ENCODE measurements around the gene TAS2R10.
"Not testable (repeated sequence)": the region's sequence is repeated elsewhere in the genome, so short reads cannot be mapped to it uniquely, and the experiment has no call there.

TAS2R10 gene, protein sequence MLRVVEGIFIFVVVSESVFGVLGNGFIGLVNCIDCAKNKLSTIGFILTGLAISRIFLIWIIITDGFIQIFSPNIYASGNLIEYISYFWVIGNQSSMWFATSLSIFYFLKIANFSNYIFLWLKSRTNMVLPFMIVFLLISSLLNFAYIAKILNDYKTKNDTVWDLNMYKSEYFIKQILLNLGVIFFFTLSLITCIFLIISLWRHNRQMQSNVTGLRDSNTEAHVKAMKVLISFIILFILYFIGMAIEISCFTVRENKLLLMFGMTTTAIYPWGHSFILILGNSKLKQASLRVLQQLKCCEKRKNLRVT

DNA sequence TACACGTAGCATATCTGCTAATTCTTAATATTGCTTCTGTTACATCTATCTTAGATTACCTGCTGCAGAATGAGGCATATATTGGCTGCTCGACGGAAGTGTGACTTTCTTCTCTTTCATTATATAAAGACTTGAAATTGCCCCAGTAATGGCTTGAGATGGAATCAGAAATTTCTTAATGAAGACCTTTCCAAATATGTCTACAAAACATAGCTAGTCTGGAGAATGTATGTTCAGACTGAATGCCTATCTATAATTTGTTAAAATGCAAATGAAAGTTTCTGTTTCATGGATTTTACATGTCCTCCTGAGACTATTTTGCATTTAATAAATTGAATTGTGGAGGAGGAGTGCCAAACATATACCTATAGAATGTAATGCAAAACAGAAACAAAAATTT is at the start of gene TAS2R10:
TSS of gene TAS2R10 (minus strand) at position 101 of the 400 bp plus-strand sequence. CDS start at position 12, 89 bp downstream.
- DNase-seq: no peak

DNA sequence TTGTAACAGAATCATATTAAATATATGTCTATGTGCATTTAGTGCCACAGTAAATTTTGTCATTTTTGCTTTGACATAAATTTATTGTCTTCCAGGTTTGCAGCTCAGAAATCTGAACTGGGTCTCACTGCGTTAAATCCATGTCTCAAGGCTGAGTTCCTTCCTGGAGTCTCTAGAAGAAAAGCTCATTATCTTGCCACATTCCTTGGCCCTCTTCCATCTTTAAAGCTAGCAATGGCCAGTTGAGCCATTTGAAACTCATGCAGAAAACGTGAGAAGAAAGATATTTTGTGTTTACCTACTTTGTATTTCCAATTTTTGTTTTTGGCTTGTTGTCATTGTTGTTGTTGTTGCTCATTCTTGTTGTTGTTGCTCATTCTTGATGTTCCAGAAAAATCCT is 47.2 kb upstream of the TAS2R10 start:
- no peak for DNase-seq

DNA sequence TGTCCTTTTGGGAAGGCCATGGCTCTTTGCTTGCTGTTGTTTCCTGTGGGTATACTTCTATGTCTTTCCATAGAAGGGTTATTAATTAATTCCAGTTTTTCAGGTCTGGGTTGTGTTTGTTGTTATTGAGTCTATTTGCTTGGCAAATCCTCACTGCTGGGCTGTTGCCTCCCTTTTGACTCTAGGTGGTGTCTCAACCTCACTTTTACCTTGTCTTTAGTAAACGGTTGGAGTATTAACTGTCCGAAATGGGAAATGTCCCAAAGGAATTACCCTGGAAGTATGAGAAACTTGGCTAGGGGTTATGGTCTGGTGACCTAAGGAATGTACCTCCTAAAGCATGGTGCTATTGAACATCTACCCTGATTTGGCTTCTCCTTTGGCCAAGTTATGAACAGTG is 41.2 kb upstream of the TAS2R10 start:
- DNase-seq: no peak

DNA sequence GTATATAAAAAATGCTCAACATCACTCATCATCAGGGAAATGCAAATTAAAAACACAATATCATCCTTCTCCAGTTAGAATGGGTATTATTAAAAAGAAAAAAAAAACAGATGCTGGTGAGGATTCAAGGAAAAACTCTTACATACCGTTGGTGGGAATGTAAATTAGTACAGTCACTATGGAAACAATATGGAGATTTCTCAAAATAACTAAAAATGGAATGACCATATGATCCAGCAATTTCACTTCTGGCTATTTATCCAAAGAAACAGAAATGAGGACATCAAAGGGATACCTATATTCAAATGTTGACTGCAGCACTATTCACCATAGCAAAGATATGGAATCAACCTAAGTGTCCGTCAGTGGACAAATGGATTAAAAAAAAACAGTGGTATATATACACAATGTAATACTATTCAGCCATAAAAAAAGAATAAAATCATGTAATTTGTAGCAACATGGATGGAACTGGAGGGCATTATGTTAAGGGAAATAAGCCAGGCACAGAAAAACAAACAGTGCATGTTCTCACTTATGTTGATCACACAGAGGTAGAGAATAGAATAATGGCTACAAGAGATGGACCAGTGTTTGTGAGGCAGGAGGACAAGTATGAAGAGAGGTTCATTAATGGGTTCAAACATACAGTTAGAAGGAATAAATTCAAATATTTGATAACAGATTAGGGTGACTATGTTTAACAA is 37.5 kb upstream of the TAS2R10 start:
- DNase-seq: no peak

DNA sequence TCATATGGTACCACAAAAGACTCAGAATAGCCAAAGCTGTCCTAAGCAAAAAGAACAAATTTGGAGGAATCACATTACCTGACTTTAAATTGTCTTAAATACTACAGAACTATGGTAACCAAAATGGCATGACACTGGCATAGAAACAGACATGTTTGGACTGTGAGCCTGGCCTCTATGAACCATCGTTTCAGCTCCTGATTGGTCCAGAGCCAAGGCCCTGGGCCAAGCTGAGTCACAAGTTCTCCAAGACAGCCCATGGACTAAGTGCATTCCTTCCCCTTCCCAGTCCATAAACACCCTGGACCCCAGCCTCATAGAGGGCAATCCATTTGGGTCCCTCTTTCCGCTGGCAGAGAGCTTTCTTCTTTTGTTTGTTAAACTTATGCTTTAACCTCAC is 35.2 kb upstream of the TAS2R10 start:
- no peak for DNase-seq

DNA sequence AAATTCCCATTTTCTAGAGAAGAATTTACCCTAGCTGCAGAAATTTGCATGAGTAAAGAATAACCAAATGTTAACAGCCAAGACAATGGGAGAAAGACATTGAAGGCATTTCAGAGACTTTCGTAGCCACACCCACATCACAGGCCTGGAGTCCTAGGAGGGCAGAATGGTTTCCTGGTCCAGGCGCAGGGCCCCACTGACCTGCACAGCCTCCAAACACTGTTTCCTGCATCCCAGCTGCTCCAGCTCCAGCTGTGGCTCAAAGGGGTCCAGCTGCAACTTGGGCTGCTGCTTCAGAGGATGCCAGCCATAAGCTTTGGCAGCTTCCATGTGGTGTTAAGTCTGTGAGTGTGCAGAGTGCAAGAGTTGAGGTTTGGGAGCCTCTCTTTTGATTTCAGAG is 29.6 kb upstream of the TAS2R10 start:
- DNase-seq: no peak

DNA sequence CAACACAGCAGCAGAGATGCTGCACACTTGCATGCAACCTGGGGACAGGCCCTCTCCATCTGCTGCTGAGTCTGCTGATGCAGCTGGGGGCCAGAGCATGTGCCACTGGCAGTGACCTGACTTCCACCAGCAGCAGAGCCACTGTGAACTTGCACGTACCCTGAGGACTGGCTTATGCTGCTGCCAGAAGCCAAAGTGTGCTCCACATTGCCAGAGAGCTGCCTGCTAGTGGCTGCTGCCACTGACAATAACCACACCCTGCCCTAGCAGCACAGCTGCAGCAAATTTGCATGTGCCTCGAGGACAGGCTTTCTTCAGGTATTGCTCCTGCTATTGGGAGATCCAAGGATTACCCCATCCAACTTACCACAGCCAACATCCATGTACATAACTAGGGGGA is 27.6 kb upstream of the TAS2R10 start:
- DNase-seq: no peak

DNA sequence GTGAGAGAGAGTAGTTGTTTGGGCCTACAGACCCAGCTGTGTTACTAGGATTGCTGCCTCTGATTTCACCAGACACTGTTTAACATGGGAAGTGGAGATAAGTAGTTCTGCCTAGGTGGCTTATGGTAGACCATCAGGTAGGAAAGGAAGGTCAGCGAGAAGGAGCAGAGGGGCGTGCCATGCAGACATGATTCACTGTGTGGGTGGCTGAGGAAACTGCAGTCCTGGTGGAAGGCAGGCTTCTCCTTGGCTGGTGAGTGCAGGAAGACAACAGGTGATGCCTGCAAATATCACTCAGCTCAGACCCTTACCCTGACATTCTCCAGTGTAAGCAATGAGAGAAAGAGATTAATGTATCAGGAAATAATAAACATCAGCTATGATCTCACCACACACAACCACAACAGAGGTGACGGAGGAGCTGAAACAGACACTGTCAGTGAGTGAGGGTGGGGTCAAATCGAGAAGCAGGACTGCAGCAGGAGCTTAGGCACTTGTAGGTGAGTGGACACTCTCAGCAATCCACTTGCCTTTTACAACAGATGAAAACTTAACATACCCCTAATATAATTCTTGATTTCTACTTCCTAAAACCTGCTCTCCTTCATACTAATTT is 25.2 kb upstream of the TAS2R10 start:
- DNase-seq: no peak

DNA sequence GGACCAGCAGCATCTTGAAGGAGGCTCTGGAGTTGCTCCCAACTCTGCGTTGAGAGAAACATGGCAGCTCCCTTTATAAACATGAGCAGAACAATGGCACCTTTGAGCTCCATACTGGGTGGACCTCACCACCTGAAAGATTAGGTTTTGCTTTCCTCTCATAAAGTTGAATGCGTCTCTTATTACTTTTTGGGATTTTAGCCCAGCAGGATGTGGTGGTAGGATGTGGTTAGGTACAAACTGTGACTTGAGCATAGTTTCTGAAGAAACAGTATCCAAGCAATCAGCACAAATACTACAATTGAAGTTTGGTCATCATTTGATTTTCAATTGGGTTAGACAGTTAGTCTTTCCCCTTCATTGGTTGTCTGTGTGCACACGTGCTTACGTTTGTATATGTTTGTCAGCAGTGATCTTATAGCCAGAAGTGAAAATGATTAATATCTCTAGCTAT is 23.3 kb upstream of the TAS2R10 start, which contains the start of gene PRR4:
TSS of gene PRR4 (minus strand) at position 51 of the 454 bp plus-strand sequence. CDS start at position 13, 38 bp downstream.
- no peak for DNase-seq

DNA sequence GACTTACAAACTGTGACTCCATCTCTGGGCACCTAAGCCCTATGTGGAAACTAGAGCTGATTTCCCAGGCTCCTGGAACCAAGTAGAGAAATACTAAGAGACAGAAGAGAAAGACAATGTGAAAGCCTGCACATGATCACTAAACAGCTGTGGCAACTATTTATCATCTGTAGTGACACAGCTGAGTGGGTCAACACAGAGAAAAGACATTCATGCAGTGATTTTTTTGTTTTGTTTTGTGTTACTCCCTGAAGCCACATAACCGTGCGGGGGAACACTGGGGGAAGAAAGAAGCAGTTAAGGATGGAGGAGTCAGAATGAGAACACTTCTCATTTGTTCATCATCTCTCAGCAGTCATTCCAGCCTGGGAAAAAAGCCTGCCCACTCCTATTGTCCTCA is 21.6 kb upstream of the TAS2R10 start:
- DNase-seq: no peak

DNA sequence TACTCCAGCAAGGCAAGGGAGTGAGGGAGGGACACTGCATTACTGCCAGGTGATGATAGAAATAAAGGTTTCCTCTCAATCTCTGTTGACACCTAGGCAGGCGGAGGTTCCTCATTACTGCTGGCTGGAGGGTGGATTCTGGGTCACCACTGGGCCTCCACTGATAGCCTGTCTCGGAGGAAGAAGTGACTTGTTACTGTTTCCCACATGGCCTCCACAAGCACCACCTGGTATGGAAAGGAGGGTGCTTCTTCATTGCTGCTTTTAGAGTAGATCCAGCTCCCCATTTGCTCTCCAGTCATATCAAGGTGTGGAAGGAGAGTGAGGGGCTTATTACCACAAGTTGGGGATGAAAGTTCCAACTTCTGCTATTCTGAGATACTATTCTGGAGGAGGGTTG is 16.7 kb upstream of the TAS2R10 start:
- DNase-seq: no peak

DNA sequence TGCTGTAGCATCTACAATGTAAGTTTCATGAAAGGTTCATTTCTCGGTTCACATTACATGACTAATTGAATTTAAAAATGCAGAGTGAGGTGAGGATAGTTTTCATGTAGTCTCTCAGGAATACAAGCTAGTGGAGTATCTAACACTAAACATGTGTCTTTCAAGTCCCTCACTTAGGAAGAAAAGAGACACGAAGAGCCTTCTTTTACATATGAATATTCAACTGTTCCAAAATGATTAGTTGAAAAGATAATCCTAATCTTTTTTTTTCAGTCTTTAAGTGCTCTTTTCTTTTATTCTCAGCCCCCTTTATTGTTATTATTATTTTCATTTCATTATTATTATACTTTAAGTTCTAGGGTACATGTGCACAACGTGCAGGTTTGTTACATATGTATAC is 12.3 kb upstream of the TAS2R10 start:
- no peak for DNase-seq

DNA sequence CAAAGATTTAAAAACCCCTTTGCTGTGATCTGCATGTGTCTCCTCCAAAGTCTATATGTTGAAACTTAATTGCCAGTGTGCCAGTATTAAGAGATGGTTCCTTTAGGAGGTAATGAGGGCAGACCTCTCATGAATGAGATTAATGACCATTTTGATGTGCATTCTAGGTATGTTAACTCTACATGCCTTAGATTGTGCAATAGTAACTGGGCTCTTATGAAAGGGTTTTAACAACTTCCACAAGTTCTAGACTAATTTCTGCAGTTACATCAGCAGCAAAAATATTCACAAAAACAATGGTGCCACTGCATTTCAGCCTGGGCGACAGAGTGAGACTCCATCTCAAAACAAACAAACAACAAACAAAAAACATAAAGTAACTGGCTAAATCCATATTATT is 3.8 kb upstream of the TAS2R10 start:
- DNase-seq: no peak

DNA sequence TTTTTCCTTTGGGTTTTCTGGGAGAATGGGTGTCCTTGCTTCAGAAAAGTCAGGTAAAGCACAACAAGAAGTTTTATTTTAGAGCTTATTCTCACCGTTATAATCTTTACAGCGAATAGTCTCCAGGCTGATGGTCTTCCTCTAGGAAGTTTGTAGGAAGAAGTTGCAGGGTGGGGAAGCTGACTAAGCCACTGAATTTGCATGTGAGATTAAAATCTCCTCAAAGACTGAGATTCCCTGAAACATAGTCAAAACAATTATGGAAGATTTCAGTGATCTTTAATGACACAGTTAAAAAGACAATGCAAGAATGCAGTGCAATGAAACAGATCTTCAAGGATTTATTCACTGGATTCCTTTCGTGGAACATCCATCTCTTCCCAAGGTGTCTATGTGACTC is 1.2 kb downstream of the TAS2R10 start:
- no peak for DNase-seq

DNA sequence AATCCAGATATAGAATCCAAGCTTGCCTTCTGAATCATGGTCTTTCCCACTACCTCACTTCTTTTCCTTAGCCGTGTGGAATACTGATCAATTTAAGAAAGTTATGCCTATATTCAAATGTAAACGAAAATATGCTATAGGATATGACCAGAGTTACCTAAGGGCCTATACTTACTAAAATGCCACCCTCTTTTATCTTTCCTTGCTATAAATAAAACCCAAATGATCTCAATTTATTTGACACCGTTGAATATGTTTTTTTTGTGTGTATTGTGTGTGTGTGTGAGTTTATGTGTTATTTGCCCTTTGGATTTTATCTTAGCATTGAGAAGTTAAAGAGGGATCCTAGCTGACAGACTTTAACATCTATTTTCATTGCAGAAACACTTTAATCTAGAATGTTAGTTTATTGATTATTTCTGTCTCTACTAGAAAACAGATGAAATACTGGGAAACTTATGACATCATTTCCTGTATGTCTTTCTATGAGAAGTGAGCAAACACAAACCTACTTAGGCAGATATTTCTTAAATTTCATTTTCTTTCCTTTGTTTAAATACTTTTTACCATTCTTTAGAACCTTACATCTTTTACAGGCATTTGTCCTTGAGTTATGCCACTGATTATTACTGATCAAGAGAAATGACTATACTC is 14.1 kb downstream of the TAS2R10 start:
- DNase-seq: no peak

DNA sequence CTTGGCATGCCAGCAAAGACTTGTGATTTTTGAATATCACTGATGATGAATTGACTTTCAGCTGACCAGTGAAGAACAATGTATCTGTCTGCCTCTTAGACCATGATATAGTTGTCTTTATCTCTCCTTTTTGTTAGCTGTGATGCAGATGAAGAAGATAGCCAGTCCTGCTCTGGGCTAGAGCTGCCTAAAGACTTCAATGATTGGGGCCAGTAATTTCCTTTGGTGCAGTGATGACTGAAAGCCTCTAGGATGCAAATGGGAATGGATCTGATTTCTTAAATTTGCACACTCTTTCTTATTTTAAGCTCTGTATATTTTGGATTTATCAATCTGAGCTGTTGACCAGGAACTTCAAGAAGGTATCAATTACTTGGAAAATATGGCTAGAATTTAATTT is 16.1 kb downstream of the TAS2R10 start, which contains the start of gene TAS2R9:
TSS of gene TAS2R9 (minus strand) at position 101 of the 400 bp plus-strand sequence. CDS start at position 8, 93 bp downstream.
- no peak for DNase-seq

DNA sequence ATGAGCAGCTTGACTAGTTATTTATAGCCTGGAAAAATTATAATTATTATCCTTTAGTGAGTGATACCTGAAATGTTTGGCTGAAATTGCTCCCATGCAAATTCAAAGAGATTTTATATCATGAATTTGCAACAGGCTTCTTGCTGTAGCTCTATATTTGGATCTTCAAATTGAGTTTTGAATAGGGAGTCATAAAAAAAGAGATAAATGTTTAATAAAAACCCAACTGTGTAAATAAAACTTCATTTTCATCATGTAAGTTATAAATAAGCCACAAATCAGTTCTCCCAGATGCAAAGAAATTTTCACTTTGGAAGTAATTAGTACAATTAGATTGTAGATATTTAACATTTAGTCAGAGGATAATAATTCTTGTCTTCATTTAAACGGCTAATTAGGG is 19.0 kb downstream of the TAS2R10 start, which contains the start of gene TAS2R8:
TSS of gene TAS2R8 (minus strand) at position 101 of the 400 bp plus-strand sequence. CDS start 306 bp downstream, outside the sequence.
- no peak for DNase-seq

DNA sequence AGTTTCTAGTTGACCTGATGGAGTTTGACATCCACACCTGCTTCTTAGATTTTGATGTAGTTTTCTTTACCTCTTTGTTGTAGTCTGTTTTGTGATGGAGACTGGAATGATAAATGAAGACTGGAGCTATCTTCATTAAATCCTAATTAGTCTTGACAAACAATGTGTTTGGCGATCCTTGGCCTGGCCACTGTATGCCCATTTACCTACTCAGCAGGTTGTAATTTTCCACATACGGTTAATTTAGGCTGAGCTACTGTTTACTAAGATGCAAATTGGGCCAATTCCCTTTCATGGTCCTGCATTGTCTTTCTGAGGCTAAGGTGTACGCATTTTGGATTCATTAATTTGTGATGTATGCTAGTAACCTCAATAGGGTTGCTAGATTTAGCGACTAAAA is 23.6 kb downstream of the TAS2R10 start, which contains the start of gene TAS2R7:
TSS of gene TAS2R7 (minus strand) at position 41 of the 400 bp plus-strand sequence. CDS start 57 bp downstream, outside the sequence.
- no peak for DNase-seq

DNA sequence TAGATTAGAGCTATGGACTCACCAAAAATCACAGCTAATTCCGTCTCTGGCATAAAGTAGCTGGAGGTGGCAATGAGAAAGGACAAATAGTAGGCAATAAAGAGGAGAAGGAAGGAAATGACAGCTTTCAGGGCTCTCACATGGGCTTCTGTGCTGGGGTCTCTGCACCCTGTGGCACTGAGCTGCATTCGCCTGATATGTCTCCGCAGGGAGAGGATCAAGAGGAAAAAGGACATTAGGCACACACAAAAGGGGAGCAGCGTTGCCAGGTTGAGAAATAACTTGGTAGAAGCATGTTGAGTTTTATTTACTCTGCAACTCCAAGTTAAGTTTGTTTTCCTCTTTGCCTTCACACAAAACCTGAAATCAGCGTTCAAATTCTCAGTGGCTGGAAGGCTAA is 24.4 kb downstream of the TAS2R10 start:
- no peak for DNase-seq

DNA sequence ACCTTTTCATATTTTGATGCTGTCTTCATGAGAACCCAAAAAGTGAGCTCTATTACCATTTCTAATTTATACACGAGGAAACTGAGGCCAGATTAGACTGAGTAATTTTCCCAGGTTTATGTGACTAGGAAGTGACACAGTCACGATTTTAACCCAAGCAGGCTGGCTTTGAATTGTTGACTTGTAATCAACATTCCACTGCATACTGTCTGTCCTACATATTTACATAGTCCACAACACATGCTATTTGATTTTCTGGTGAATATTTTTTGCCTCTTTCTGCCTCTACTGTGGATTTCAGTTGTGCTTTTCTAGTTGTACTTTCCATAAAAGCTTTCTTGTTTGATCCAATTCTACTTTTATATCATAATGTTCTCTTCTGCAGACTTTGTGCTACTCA is 31.9 kb downstream of the TAS2R10 start:
- no peak for DNase-seq

DNA sequence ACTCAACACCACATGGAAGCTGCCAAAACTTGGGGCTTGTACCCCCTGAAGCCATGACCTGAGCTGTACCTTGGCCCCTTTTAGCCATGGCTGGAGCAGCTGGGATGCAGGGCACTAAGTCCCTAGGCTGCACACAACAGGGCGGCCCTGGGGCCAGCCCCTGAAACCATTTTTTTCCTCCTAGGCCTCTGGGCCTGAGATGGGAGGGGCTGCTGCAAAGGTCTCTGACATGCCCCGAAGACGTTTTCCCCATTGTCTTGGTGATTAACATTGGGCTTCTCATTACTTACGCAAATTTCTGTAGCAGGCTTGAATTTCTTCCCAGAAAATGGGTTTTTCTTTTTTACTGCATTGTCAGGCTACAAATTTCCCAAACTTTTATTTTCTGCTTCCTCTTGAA is 34.4 kb downstream of the TAS2R10 start:
- not testable (repeated sequence) for DNase-seq

DNA sequence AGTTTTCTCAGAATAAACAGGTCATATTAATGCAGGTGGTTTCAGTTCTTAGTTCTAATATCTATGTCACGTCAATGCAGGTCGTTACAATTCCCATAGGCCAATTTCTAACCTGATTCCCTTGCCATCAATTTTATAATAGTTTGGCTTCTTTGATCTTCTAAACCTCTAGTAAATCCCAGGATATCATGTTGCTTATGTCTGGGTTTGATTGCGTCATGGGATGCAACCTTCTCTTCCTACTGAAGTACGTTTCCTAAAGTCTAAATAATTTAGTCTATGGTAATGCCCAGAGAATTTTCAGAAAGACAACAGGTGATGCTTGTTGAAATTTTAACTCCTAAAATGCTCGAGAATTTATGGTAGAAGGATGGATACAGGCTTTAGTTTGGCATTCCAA is 42.9 kb downstream of the TAS2R10 start:
- DNase-seq: no peak

DNA sequence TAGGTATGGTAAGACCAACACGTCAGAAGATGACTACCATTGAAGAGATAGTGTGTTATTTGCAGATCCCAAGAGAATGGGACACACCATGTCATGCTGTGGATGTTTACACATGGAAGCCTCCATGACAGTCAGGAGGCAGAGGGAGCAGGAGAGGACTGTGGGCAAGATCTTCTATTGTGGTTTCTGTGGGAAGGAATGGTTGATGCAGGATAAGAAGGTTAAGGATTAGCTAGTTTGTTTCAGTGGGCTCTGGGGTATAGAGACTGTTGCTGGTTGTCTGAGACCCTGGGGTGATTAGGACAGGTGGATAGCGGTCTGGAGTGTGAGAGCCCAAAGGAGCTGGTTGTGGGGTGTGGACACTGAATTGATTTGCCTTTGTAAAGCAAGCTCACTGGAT is 47.1 kb downstream of the TAS2R10 start:
- DNase-seq: no peak

All from CD4-positive, alpha-beta T cell treated with Interleukin-15 for 1 hour (primary cell).